Caki2 (cell line): ENCODE results near the gene PTPRD. TPM values are rescaled to one million over a fixed set of nuclear protein-coding genes. Genes with fewer than 3 reads are reported as not detected.
"Not testable (repeated sequence)": the region's sequence is repeated elsewhere in the genome, so short reads cannot be mapped to it uniquely, and the experiment has no call there.

Experiments used
- DNase-seq: peaks from one replicate; pipeline ENCODE4 v3.0.0-alpha.2; 2015; ENCODE audit warnings: low read depth
- in situ Hi-C: cut with HindIII; loops from 2 replicates; pipeline ENCODE4 v1.10.0; 2016; ENCODE audit warnings: low sequenced_read_pairs, low pct_unique_long_range_greater_than_20kb, mixed read lengths
- total RNA-seq: library from RNA; depleted of rRNA; stranded (reverse); fragments of >200 nt; shearing (Covaris generic); gene quantifications from 2 replicates; pipeline ENCODE4 v1.2.3, GENCODE V29; 2014; ENCODE audit warnings: low replicate concordance

Gene PTPRD
- total RNA-seq, 1 experiment from 2014 or later = 1.1 TPM

DNA sequence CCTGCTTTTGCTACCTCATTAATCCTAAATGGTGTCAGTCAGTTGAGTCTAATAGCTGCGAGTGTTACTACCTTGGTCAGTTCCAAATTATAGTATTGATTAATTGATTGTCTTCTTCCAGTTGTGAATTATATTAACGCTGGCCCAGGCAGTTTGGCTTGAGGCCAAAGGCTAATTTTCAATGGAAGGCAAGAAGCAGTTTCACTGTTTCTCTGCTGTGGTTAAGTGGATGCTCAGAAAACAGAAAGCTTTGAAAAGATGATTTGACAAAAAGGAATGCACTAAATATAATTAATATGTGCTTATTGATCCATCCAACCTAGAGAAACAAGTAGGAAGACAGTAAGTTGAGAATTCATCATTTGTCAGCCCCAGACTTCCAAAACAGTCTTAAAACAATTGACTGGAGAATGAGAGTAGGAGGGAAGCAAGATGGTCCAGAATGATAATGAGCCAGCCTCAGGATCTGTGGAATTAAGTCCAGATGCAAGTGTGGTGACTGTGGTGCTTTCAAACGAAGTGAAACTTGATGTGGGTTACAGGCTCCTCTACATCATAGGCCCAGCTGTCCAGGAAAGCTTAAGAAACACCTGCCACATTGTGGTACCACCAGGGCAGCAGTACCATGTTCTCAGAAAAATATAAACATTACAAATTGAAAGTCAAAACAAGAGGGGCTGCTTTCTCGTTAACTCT, 1442.2 kb downstream of the PTPRD start:
- in situ Hi-C loops = no loop called here
- no peak for DNase-seq

DNA sequence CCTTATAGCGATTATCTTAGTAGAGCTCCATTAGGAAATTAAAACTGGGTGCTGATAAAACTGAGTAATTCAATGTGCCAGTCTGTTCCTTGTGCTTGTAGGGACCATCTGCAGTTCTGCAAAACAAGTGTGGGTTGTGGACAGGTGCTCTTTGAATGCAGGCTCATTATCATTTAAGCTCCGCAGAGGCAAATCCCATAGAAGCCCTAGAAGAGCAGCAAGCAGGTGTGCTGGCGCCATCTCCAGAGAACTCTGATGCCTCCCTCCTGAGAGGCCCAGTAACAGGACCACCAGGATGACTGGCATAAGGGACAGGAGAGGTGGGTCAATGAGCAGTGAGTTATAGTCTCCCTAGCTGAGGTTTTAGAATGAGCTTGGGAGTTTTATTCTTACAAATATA, 1470.8 kb downstream of the PTPRD start:
- no peak for DNase-seq
- in situ Hi-C loops = no loop called here

GRCh38 chr9:9133526-9133925, 1479.3 kb downstream of the PTPRD start:
- in situ Hi-C loops = no loop called here

DNA sequence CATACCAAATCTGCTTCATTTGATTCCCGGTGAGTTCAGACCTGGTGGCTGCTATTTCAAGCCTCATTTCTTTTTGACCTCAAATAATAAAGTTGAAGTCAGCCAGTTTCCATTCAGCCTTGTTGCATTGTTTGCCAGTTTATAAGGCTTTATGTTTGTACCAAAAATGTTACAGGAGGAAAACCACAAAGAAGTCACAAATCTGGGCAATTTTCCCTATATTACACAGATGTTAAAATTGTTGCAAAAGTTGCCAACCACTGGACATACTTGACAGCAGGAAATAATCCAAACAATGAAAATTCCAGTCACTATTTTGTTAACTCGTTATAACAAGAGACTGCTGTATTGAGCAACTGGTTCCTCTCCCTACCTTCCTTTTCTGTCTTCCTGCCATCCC, 1488.2 kb downstream of the PTPRD start:
- no peak for DNase-seq
- in situ Hi-C loops = no loop called here

More at GRCh38 chr9:9133526-9133925, 1479.3 kb downstream of the PTPRD start:
- no peak for DNase-seq

GRCh38 chr9:9122230-9122875, 1490.4 kb downstream of the PTPRD start:
- in situ Hi-C loops = no loop called here
- no peak for DNase-seq

DNA sequence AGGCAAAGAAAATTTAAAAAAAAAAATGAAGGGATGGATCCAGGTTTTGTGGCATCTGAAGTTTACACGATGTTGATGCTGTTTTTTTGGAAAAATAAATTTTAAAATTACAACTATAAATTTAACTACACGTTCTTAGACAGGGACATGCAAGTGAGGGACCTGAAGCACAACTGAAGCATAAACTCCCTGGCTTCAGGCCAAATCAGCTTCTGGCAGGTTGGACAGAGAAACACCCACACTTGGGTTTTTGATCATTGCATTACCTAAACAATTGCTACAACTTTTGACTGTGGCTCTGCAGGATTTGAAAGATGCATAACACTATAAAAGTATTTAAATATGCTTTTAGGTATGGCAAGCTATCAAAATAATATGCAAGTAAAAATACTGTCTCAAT, 1494.9 kb downstream of the PTPRD start:
- DNase-seq = no peak
- in situ Hi-C loops = no loop called here

- in situ Hi-C loops = no loop called here
- no peak for DNase-seq
Observed at GRCh38 chr9:9112001-9112720, 1500.6 kb downstream of the PTPRD start.

GRCh38 chr9:9108641-9109040, 1504.2 kb downstream of the PTPRD start:
- DNase-seq = no peak

GRCh38 chr9:9102295-9102694, 1510.5 kb downstream of the PTPRD start:
- in situ Hi-C loops = no loop called here
- no peak for DNase-seq

More at GRCh38 chr9:9108641-9109040, 1504.2 kb downstream of the PTPRD start:
- in situ Hi-C loops = no loop called here

DNA sequence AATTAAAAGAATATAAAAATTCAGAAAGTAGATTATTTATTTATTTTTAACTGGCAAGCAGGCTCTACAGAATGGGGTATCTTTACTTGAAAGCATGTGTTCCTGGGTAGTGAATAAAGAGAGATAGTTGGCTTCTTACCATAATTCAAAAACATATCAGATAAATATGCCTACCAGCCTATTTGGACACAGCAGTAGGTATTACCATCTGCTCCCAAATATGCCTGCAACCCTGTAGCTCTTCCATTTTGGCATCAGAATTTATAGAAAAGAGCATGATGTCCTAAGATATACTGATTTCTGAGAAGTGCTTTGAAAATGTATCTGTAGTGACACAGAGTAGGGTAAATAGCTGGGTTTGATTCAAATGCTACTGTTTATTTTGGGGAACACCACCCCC, 1512.7 kb downstream of the PTPRD start:
- DNase-seq = no peak
- in situ Hi-C loops = no loop called here

DNA sequence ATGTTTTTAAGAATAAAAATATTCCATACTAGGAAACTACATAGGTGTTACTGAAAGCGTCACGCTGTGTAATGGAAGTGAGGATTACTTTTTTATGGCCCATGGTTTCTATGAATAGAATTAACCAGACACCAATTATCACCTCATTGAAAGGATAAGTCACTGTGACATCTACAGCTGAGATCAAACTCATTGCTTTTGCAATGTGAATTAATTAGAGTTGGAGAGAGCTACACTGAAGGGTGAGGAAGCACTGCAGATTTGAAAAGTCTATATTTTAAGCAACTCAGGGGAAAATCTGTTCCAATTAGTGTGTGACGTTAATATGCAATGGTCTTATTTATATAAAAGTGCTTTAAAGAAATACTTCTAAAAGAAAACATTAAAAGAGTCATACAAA, 1513.2 kb downstream of the PTPRD start:
- no peak for DNase-seq
- in situ Hi-C loops = no loop called here

DNA sequence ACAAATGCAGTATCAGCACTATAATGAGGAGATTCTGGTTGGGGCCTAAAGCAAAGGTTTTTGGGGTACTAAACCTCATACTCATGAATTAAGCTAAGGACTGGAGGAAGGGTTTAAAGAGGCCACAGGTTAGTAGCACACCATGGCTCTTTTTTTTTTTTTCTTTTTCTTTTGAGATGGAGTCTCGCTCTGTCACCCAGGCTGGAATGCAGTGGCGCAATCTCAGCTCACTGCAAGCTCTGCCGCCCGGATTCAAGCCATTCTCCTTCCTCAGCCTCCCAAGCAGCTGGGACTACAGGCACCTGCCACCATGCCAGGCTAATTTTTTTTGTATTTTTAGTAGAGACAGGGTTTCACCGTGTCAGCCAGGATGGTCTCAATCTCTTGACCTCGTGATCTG, 1515.5 kb downstream of the PTPRD start:
- DNase-seq, in situ Hi-C loops: not testable (repeated sequence)

GRCh38 chr9:9091387-9091786, 1521.4 kb downstream of the PTPRD start:
- in situ Hi-C loops = no loop called here
- no peak for DNase-seq

DNA sequence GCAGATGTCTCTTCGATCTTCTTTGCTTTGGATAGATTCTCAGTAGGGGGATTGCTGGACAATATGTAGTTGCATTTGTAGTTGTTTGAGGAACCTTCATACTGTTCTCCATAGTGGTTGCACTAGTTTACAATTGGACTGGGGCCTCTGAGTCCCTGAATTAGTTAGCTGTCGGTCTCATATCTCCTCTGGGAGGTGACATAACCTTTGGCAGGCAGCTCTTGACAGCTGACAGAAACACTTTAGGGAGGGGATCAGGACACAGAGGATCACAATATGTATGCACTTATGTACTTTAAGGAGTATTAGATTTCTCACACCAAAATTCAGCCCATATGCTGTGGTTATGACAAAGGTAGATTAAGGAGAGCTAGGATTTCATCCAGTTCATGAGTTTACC, 1533.3 kb downstream of the PTPRD start:
- DNase-seq = no peak
- in situ Hi-C loops = no loop called here

- no peak for DNase-seq
- in situ Hi-C loops = no loop called here
Observed at GRCh38 chr9:9078301-9078700, 1534.5 kb downstream of the PTPRD start.

GRCh38 chr9:9061627-9062026, 1551.2 kb downstream of the PTPRD start:
- DNase-seq = no peak
- in situ Hi-C loops = no loop called here

GRCh38 chr9:9054354-9054992, 1558.3 kb downstream of the PTPRD start:
- no peak for DNase-seq
- in situ Hi-C loops = no loop called here

GRCh38 chr9:9045572-9045971, 1567.2 kb downstream of the PTPRD start:
- DNase-seq = no peak
- in situ Hi-C loops = no loop called here

DNA sequence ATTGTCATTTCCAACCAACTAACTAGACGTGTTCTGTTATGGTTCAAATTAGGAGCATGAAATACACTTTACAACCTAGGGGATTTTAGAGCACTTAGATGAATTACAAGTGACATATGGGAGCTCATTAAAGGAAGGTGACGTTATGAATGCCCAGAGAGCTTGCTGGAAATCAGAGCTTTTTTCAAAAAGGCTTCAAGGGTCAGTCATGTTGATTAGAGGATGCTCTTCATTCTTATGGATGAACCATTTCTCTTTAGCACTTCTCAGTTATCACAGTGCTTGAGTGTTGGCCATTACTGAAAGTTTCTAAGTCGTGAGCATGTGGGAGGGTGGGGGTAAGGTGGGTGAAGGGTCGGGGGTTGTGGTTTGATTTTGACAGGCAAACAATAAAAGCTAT, 1567.7 kb downstream of the PTPRD start:
- in situ Hi-C loops = no loop called here
- DNase-seq = no peak
